Tibial nerve (tissue), 4 donors: Measurements from ENCODE around the gene MCRS1. TPM values are rescaled to one million over a fixed set of nuclear protein-coding genes. Genes with fewer than 3 reads are reported as not detected.
"Not testable (repeated sequence)": the region's sequence is repeated elsewhere in the genome, so short reads cannot be mapped to it uniquely, and the experiment has no call there.

Experiments used
- DNase-seq, 2 donors: peaks; one replicate each; pipeline ENCODE4 v3.0.0-alpha.2; 2019; ENCODE audit warnings: low spot score in 2 of 2
- H3K27ac ChIP-seq, 4 donors: fragments of 200-600 bp; sonication (generic) in 3 of 4; one replicate each; pipeline ENCODE4 v1.5.1; 2017 to 2019; ENCODE audit warnings: mild to moderate bottlenecking in 1 of 4
- H3K27me3 ChIP-seq, 2 donors: fragments of 200-600 bp; sonication (generic) in 1 of 2; one replicate each; pipeline versions ENCODE4 v1.5.1 to v1.6.0; 2017 to 2019
- H3K36me3 ChIP-seq, 3 donors: fragments of 200-600 bp; sonication (generic); one replicate each; pipeline ENCODE4 v1.5.1; 2018 to 2019
- H3K4me1 ChIP-seq, 4 donors: fragments of 200-600 bp; sonication (generic) in 3 of 4; one replicate each; pipeline ENCODE4 v1.5.1; 2017 to 2019
- H3K4me3 ChIP-seq, 4 donors: fragments of 200-600 bp; sonication (generic) in 3 of 4; one replicate each; pipeline ENCODE4 v1.5.1; 2017 to 2019; ENCODE audit warnings: mild to moderate bottlenecking in 1 of 4, moderate library complexity in 1 of 4
- H3K9me3 ChIP-seq, 4 donors: fragments of 200-600 bp; sonication (generic) in 3 of 4; one replicate each; pipeline ENCODE4 v1.5.1; 2017 to 2019
- EP300 ChIP-seq, 2 donors: sonication (generic); formaldehyde crosslinking; IDR thresholded peaks; one replicate each; pipeline ENCODE4 v1.6.1; 2017; ENCODE audit warnings: antibody characterized with exemption in 2 of 2, mild to moderate bottlenecking in 1 of 2
- POLR2A ChIP-seq, 2 donors: fragments of 450-650 bp; IDR thresholded peaks; one replicate each; pipeline ENCODE4 v1.6.1; 2017; ENCODE audit warnings: antibody characterized with exemption in 2 of 2, mild to moderate bottlenecking in 2 of 2, moderate library complexity in 2 of 2
- WGBS, 2 donors: methylation state at CpG; one replicate each; pipeline ENCODE4 v1.1.5; 2018; 5-methylcytosine and 5-hydroxymethylcytosine counted together
- total RNA-seq, 4 donors: library from RNA; depleted of rRNA; stranded (reverse); fragments of >200 nt; gene quantifications; one replicate each; pipeline ENCODE4 v1.1.0, GENCODE V29; 2016
- TF ChIP-seq, protein P1 (sequence below), 5 experiments: fragments of 200-600 bp in 3 of 5; fragments of 450-650 bp in 2 of 5; sonication (generic) in 3 of 5; IDR thresholded peaks; one replicate each; pipeline ENCODE4 v1.5.1; 2016 to 2019; ENCODE audit warnings: antibody characterized with exemption in 5 of 5, mild to moderate bottlenecking in 3 of 5, moderate library complexity in 2 of 5

The MCRS1 gene
- total RNA-seq, 4 donors from 2014 or later: 42.0 to 67.2 (median 64.5) TPM

DNA sequence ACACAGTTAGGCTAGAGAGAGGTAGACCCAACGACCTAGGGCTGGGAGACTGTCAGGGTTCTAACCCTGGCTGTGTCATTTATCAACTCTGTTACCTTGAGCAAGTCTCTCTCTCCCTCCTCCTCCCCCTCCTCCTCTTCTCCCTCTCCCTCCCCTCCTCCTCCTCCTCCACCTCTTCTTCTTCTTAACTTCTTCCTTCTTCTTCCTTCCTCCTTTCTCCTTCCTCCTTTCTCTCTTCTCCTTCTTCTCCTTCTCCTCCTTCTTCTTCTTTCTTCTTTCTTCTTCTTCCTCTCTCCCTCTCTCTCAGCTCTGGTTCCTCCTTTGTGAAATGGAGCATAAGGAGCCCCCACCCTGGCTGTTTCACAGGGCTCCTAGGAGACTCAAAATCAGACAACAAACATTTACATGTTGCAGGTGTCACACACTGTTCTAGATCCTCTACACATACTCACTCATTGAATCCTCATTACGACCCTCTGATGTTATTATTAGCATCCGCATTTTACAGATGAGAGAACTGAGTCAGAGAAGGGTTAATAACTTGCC lies 31.3 kb downstream of the MCRS1 start:
- no peak overlapping the region for H3K4me3 ChIP-seq
- TF ChIP-seq POLR2A (IDR thresholded peaks at IDR 0.05): no peak
- no peak for TF ChIP-seq EP300 (IDR thresholded peaks at IDR 0.05)
- TF ChIP-seq, protein P1, sequence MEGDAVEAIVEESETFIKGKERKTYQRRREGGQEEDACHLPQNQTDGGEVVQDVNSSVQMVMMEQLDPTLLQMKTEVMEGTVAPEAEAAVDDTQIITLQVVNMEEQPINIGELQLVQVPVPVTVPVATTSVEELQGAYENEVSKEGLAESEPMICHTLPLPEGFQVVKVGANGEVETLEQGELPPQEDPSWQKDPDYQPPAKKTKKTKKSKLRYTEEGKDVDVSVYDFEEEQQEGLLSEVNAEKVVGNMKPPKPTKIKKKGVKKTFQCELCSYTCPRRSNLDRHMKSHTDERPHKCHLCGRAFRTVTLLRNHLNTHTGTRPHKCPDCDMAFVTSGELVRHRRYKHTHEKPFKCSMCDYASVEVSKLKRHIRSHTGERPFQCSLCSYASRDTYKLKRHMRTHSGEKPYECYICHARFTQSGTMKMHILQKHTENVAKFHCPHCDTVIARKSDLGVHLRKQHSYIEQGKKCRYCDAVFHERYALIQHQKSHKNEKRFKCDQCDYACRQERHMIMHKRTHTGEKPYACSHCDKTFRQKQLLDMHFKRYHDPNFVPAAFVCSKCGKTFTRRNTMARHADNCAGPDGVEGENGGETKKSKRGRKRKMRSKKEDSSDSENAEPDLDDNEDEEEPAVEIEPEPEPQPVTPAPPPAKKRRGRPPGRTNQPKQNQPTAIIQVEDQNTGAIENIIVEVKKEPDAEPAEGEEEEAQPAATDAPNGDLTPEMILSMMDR (IDR thresholded peaks at IDR 0.05): no peak
- H3K27ac ChIP-seq: no peak overlapping the region
- no peaks in the 10 kb centered on the region for H3K36me3 ChIP-seq
- H3K4me1 ChIP-seq: peaks cover 0 to 30% (median 13%) of the 10 kb centered on the region in 4 donors
- DNase-seq: no peak
- peaks cover 2 to 45% of the 10 kb centered on the region in 2 donors for H3K27me3 ChIP-seq
- no peaks in the 10 kb centered on the region for H3K9me3 ChIP-seq
- WGBS, 2 donors: 63 to 69% methylated on average over 3 of the region's 3 CpGs

DNA sequence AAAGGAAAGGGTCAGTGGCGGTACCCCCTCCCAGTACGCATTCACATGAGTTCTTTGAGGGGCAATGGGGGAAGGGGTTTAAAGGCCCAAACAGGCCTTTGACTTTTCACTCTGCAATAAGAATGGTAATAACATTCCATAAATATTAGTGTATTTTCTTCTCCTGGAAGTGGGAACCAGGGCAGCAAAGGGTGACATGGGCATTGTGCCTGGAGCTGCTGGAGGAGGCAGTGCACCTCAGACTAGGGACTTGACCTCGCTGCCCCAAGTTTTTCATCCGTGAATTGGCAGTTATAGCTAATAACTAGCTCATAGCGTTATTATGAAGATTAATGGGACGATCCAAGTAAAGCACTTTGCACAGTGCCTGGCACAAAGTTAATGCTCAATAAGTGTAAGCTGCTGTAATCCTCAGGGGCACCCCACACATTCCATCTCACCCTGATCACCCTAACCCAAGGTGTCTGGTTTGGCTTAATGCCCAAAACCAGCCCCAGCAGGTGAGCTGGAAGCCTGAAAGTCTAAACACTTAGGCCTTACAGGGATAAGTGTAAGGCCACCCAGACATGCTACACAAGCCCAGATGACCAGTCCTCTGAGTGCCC lies 31.9 kb downstream of the MCRS1 start:
- no peak for DNase-seq
- peaks cover 2 to 45% of the 10 kb centered on the region in 2 donors for H3K27me3 ChIP-seq
- H3K4me3 ChIP-seq: no peak overlapping the region
- H3K27ac ChIP-seq: no peak overlapping the region
- TF ChIP-seq POLR2A (IDR thresholded peaks at IDR 0.05) (no peak), EP300 (IDR thresholded peaks at IDR 0.05) (no peak)
- TF ChIP-seq, protein P1 (IDR thresholded peaks at IDR 0.05): no peak
- WGBS, 2 donors: 77 to 84% methylated on average over 6 of the region's 6 CpGs
- H3K9me3 ChIP-seq: no peaks in the 10 kb centered on the region
- H3K4me1 ChIP-seq: peaks cover 0 to 30% (median 13%) of the 10 kb centered on the region in 4 donors
- no peaks in the 10 kb centered on the region for H3K36me3 ChIP-seq

DNA sequence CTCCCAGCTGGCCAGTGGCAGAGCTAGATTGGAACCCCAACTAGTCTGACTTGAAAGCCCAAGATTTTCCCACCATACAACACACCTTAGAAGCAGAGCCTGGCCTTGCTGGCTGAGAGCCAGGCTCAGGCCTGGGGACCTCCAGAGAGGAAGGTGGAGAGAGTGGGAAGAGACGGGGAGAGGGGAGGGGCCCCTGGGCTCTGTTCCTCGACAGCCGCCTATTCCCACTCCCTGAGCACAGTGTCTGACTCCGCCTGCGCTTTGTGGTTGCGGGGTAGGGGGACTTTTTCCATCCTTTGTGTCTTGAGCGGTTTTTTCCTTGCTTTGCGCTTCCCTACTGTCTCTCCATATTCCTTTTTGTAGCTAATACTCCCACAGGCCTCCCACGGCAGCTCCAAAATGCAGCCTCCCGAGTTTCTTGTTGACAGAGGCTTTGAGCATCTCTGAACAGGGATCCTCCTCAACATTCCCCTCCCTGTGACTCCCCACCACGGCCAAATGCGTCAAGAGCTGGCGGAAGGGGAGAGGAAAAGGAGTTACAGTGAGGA lies 33.1 kb downstream of the MCRS1 start:
- Histone ChIP-seq H3K4me3 (no peak overlapping the region), H3K36me3 (no peaks in the 10 kb centered on the region), H3K27ac (no peak overlapping the region), H3K27me3 (peaks cover 2 to 37% of the 10 kb centered on the region in 2 donors), H3K9me3 (no peaks in the 10 kb centered on the region), H3K4me1 (peaks cover 0 to 29% (median 13%) of the 10 kb centered on the region in 4 donors)
- no peak for DNase-seq
- TF ChIP-seq EP300 (IDR thresholded peaks at IDR 0.05) (no peak), POLR2A (IDR thresholded peaks at IDR 0.05) (no peak)
- TF ChIP-seq, protein P1 (IDR thresholded peaks at IDR 0.05): no peak
- 60 to 64% methylated on average over 13 of the region's 13 CpGs for WGBS, 2 donors

GRCh38 chr12:49534122-49534521 lies 33.8 kb downstream of the MCRS1 start:
- peaks cover 2 to 30% of the 10 kb centered on the region in 2 donors for H3K27me3 ChIP-seq
- 91 to 96% methylated on average over 5 of the region's 5 CpGs for WGBS, 2 donors

DNA sequence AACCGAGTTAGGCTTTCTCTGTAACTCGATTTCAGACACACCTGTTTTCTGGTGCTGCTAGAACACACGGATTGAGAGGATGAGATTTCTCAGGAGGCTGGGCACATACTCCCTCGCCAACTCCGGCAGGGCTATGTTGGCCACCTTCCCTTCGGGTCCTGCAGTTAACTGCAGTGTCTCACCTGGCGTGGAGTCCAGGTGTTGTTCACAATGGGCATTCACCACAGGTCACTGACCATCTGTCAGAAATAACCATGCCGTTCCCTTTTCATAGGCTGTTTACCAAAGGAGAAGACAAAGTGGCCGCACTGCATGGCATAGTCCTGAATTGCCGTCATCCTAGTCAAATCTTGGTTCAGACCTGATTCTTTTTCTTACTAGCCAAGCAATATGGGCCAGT lies 34.6 kb downstream of the MCRS1 start:
- DNase-seq: no peak
- peaks cover 2 to 25% of the 10 kb centered on the region in 2 donors for H3K27me3 ChIP-seq
- 87 to 89% methylated on average over 10 of the region's 10 CpGs for WGBS, 2 donors

More at GRCh38 chr12:49534122-49534521, 33.8 kb downstream of the MCRS1 start:
- H3K36me3 ChIP-seq, H3K4me3 ChIP-seq, H3K9me3 ChIP-seq, DNase-seq, H3K27ac ChIP-seq: not testable (repeated sequence)
- peaks cover 0 to 22% (median 13%) of the 10 kb centered on the region in 4 donors for H3K4me1 ChIP-seq

More for the DNA sequence above, 34.6 kb downstream of the MCRS1 start:
- TF ChIP-seq, protein P1 (IDR thresholded peaks at IDR 0.05): no peak
- no peak for TF ChIP-seq EP300 (IDR thresholded peaks at IDR 0.05)
- no peak for TF ChIP-seq POLR2A (IDR thresholded peaks at IDR 0.05)
- H3K4me1 ChIP-seq: peaks cover 0 to 16% (median 8%) of the 10 kb centered on the region in 4 donors
- H3K36me3 ChIP-seq: no peaks in the 10 kb centered on the region
- no peak overlapping the region for H3K27ac ChIP-seq
- no peak overlapping the region for H3K4me3 ChIP-seq
- H3K9me3 ChIP-seq: no peaks in the 10 kb centered on the region
